ENCODE results near the gene LDLRAD3.
"Not testable (repeated sequence)": the region's sequence is repeated elsewhere in the genome, so short reads cannot be mapped to it uniquely, and the experiment has no call there.

Gene LDLRAD3

GRCh38 chr11:35943713-35944502 lies at the start of gene LDLRAD3:
TSS of gene LDLRAD3 (plus strand) at chr11:35944062. CDS start at chr11:35944099, 37 bp downstream.
- peak; percentile 85 for DNase-seq
- TF ChIP-seq GATA1 (IDR thresholded peaks at IDR 0.05; ENCODE audit: low read depth, low read length) = no peak
- no peak for TF ChIP-seq POLR2A (IDR thresholded peaks at IDR 0.05; ENCODE audit: low read length)

- DNase-seq = no peak
- TF ChIP-seq GATA1 (IDR thresholded peaks at IDR 0.05; ENCODE audit: low read depth, low read length) (no peak), POLR2A (IDR thresholded peaks at IDR 0.05; ENCODE audit: low read length) (no peak)
These were observed 46.8 kb upstream of the LDLRAD3 start for GRCh38 chr11:35897019-35897418.

GRCh38 chr11:35902961-35903360 lies 40.9 kb upstream of the LDLRAD3 start:
- no peak for DNase-seq
- no peak for TF ChIP-seq POLR2A (IDR thresholded peaks at IDR 0.05; ENCODE audit: low read length)

- no peak for DNase-seq
- no peak for TF ChIP-seq GATA1 (IDR thresholded peaks at IDR 0.05; ENCODE audit: low read depth, low read length)
These were observed 38.1 kb upstream of the LDLRAD3 start for GRCh38 chr11:35905646-35906276.

DNA sequence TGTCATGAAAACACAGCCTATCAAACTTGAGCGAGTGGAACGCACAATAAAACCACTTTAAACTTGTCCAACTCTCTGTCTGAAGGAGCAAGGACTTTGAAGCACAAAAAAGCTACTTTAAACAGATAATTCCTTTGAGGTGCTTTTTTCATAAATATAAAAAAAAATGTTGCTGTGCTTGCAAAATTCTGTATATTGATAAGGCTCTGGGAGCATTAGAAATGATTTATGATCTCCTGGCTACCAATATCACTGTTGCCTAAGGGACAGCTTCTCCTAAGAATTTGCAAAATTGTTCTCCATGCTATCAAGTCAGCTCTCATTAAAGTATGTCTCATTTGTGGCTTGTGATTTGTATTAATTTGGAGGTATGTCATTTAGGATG lies 37.6 kb upstream of the LDLRAD3 start:
- DNase-seq = no peak
- TF ChIP-seq GATA1 (IDR thresholded peaks at IDR 0.05; ENCODE audit: low read depth, low read length) (no peak), POLR2A (IDR thresholded peaks at IDR 0.05; ENCODE audit: low read length) (no peak)

GRCh38 chr11:35906681-35907080 lies 37.2 kb upstream of the LDLRAD3 start:
- TF ChIP-seq POLR2A (IDR thresholded peaks at IDR 0.05; ENCODE audit: low read length) (no peak), GATA1 (IDR thresholded peaks at IDR 0.05; ENCODE audit: low read depth, low read length) (no peak)
- DNase-seq = no peak

GRCh38 chr11:35907648-35908431 lies 36.0 kb upstream of the LDLRAD3 start:
- TF ChIP-seq GATA1 (IDR thresholded peaks at IDR 0.05; ENCODE audit: low read depth, low read length) = no peak
- TF ChIP-seq POLR2A (IDR thresholded peaks at IDR 0.05; ENCODE audit: low read length) = no peak
- DNase-seq = no peak

- not testable (repeated sequence) for DNase-seq
These were observed 35.5 kb upstream of the LDLRAD3 start for GRCh38 chr11:35908432-35908771.

GRCh38 chr11:35909511-35910265 lies 34.2 kb upstream of the LDLRAD3 start:
- TF ChIP-seq GATA1 (IDR thresholded peaks at IDR 0.05; ENCODE audit: low read depth, low read length) = no peak
- no peak for TF ChIP-seq POLR2A (IDR thresholded peaks at IDR 0.05; ENCODE audit: low read length)
- DNase-seq = no peak

DNA sequence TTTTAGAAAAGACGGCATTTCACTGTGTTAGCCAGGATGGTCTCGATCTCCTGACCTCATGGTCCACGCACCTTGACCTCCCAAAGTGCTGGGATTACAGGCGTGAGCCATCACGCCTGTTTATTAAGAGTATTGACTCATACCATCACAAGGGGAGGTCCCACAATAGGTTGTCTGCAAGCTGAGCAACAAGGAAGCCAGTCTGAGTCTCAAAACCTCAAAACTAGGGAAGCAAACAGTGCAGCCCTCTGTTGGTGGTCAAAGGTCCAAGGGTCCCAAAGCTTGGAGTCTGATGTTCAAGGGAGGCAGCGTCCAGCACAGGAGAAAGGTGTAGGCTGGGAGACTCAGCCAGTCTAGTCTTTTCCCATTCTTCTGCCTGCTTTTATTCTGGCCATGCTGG lies 32.8 kb upstream of the LDLRAD3 start:
- no peak for TF ChIP-seq GATA1 (IDR thresholded peaks at IDR 0.05; ENCODE audit: low read depth, low read length)
- no peak for TF ChIP-seq POLR2A (IDR thresholded peaks at IDR 0.05; ENCODE audit: low read length)
- no peak for DNase-seq

GRCh38 chr11:35911616-35912165 lies 32.2 kb upstream of the LDLRAD3 start:
- no peak for TF ChIP-seq GATA1 (IDR thresholded peaks at IDR 0.05; ENCODE audit: low read depth, low read length)
- TF ChIP-seq POLR2A (IDR thresholded peaks at IDR 0.05; ENCODE audit: low read length) = no peak
- no peak for DNase-seq

DNA sequence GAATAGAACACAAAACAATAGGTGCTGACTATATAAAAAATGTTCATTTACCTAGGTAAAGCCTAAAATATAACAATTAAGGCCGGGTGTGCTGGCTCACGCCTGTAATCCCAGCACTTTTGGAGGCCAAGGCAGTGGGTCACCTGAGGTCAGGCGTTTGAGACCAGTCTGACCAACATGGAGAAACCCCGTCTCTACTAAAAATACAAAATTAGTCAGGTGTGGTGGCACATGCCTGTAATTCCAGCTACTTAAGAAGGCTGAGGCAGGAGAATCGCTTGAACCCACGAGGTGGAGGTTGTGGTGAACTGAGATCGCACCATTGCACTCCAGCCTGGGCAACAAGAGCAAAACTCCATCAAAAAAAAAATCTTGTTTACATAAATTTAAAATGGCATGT lies 31.4 kb upstream of the LDLRAD3 start:
- DNase-seq = not testable (repeated sequence)

- TF ChIP-seq GATA1 (IDR thresholded peaks at IDR 0.05; ENCODE audit: low read depth, low read length) = no peak
- TF ChIP-seq POLR2A (IDR thresholded peaks at IDR 0.05; ENCODE audit: low read length) = no peak
- no peak for DNase-seq
These were observed 30.8 kb upstream of the LDLRAD3 start for GRCh38 chr11:35912883-35913624.

Measured in erythroblast (primary cell).